Sigmoid colon (tissue), 4 donors: ENCODE results near the gene CMKLR1.

Experiments
- EP300 ChIP-seq, 4 donors: sonication (generic); formaldehyde crosslinking; IDR thresholded peaks; one replicate each; pipeline ENCODE4 v1.6.1; 2017; ENCODE audit warnings: antibody characterized with exemption in 4 of 4
- POLR2A ChIP-seq, 2 donors: fragments of 450-650 bp; IDR thresholded peaks; one replicate each; pipeline ENCODE4 v1.6.1; 2016; ENCODE audit warnings: antibody characterized with exemption in 2 of 2, mild to moderate bottlenecking in 2 of 2, moderate library complexity in 2 of 2
- POLR2AphosphoS5 ChIP-seq, 4 donors: sonication (generic); formaldehyde crosslinking; IDR thresholded peaks; one replicate each; pipeline ENCODE4 v1.6.1; 2017; ENCODE audit warnings: antibody characterized with exemption in 4 of 4
- TF ChIP-seq, protein P1 (sequence below), 4 experiments: fragments of 450-650 bp in 3 of 4; fragments of 200-600 bp in 1 of 4; IDR thresholded peaks; one replicate each; pipeline ENCODE4 v1.5.1; 2016 to 2019; ENCODE audit warnings: antibody characterized with exemption in 4 of 4, mild to moderate bottlenecking in 3 of 4, moderate library complexity in 2 of 4

DNA sequence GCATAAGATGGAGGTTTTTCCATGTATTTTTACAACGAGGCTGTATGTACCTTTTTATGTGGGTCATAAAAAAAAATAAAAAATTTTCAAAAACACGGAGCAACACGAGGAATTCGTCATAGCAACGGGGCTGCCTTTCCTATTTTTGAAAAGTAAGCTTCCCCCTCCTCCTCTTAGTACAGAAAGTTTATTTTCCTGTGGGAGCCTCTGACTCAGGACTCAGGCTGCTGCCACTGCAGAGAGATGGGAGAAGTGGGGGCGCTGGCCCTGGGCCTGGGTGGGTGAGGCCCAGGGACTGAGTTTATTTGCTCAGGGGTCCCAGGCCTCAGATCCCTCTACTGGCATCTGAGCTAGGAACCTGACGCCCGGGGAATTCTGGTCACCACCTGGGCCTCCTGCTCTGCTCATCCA is 10.2 kb upstream of the CMKLR1 start:
- TF ChIP-seq, protein P1, sequence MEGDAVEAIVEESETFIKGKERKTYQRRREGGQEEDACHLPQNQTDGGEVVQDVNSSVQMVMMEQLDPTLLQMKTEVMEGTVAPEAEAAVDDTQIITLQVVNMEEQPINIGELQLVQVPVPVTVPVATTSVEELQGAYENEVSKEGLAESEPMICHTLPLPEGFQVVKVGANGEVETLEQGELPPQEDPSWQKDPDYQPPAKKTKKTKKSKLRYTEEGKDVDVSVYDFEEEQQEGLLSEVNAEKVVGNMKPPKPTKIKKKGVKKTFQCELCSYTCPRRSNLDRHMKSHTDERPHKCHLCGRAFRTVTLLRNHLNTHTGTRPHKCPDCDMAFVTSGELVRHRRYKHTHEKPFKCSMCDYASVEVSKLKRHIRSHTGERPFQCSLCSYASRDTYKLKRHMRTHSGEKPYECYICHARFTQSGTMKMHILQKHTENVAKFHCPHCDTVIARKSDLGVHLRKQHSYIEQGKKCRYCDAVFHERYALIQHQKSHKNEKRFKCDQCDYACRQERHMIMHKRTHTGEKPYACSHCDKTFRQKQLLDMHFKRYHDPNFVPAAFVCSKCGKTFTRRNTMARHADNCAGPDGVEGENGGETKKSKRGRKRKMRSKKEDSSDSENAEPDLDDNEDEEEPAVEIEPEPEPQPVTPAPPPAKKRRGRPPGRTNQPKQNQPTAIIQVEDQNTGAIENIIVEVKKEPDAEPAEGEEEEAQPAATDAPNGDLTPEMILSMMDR (IDR thresholded peaks at IDR 0.05): no peak
- TF ChIP-seq EP300 (IDR thresholded peaks at IDR 0.05) (no peak), POLR2AphosphoS5 (IDR thresholded peaks at IDR 0.05) (no peak), POLR2A (IDR thresholded peaks at IDR 0.05) (no peak)
